DND-41 (cell line): ENCODE results near the gene PPP1R12C.

ENCODE experiments used
- ATAC-seq: fragments of 200-7000 bp; cut with Tn5 transposase; 3 replicates; pipeline ENCODE4 v1.9.1; 2021; ENCODE audit warnings: low read depth; ENCODE audit not compliant: insufficient read depth
- DNase-seq: peaks from one replicate; pipeline ENCODE4 v3.0.0-alpha.2; 2020
- H2AFZ ChIP-seq: 2 replicates; pipeline ENCODE4 v1.6.0; 2012; ENCODE audit warnings: low read depth, low read length
- H3K27ac ChIP-seq: 2 replicates; pipeline ENCODE4 v1.5.1; 2012; ENCODE audit warnings: low read length, inconsistent platforms
- H3K27me3 ChIP-seq: fragments of 200-600 bp; sonication (generic); 2 replicates; pipeline ENCODE4 v1.6.0; 2012; ENCODE audit warnings: low read length, mild to moderate bottlenecking, inconsistent platforms; ENCODE audit not compliant: insufficient read depth, poor library complexity
- H3K36me3 ChIP-seq: 2 replicates; pipeline ENCODE4 v1.5.1; 2012; ENCODE audit warnings: low read length, inconsistent platforms; ENCODE audit not compliant: insufficient read depth
- H3K4me1 ChIP-seq: 2 replicates; pipeline ENCODE4 v1.5.1; 2012; ENCODE audit warnings: mild to moderate bottlenecking, low read length; ENCODE audit not compliant: insufficient read depth
- H3K4me2 ChIP-seq: 2 replicates; pipeline ENCODE4 v1.6.0; 2012; ENCODE audit warnings: mild to moderate bottlenecking, moderate library complexity, low read length, inconsistent platforms; ENCODE audit not compliant: insufficient read depth
- H3K4me3 ChIP-seq, 2 experiments: fragments of 200-600 bp in 1 of 2; shearing (Covaris generic) in 1 of 2; 2 replicates each; pipeline ENCODE4 v1.5.1; 2012 to 2016; ENCODE audit warnings: inconsistent platforms in 2 of 2, low read length in 2 of 2, mild to moderate bottlenecking in 2 of 2, low read depth in 1 of 2, moderate library complexity in 1 of 2
- H3K79me2 ChIP-seq: 2 replicates; pipeline ENCODE4 v1.6.0; 2012; ENCODE audit warnings: low read length, inconsistent platforms; ENCODE audit not compliant: insufficient read depth
- H3K9ac ChIP-seq: 2 replicates; pipeline ENCODE4 v1.6.0; 2012; ENCODE audit warnings: low read depth, mild to moderate bottlenecking, inconsistent platforms, low read length, moderate library complexity
- H3K9me3 ChIP-seq: 2 replicates; pipeline ENCODE4 v1.5.1; 2012; ENCODE audit warnings: low read length, moderate library complexity, mild to moderate bottlenecking, inconsistent platforms; ENCODE audit not compliant: insufficient read depth, severe bottlenecking
- H4K20me1 ChIP-seq: 2 replicates; pipeline ENCODE4 v1.6.0; 2012; ENCODE audit warnings: low read length; ENCODE audit not compliant: insufficient read depth
- EZH2 ChIP-seq: IDR thresholded peaks from 3 replicates; pipeline ENCODE4 v1.6.1; 2012; ENCODE audit warnings: borderline replicate concordance, low read depth, mild to moderate bottlenecking, moderate library complexity, low read length, inconsistent platforms; ENCODE audit not compliant: severe bottlenecking
- TF ChIP-seq, protein P1 (sequence below): IDR thresholded peaks from 2 replicates; pipeline ENCODE4 v1.5.1; 2012; ENCODE audit warnings: borderline replicate concordance, low read length, moderate library complexity, mild to moderate bottlenecking; ENCODE audit not compliant: poor library complexity, severe bottlenecking; ENCODE audit errors: extremely low read depth

The PPP1R12C gene

DNA sequence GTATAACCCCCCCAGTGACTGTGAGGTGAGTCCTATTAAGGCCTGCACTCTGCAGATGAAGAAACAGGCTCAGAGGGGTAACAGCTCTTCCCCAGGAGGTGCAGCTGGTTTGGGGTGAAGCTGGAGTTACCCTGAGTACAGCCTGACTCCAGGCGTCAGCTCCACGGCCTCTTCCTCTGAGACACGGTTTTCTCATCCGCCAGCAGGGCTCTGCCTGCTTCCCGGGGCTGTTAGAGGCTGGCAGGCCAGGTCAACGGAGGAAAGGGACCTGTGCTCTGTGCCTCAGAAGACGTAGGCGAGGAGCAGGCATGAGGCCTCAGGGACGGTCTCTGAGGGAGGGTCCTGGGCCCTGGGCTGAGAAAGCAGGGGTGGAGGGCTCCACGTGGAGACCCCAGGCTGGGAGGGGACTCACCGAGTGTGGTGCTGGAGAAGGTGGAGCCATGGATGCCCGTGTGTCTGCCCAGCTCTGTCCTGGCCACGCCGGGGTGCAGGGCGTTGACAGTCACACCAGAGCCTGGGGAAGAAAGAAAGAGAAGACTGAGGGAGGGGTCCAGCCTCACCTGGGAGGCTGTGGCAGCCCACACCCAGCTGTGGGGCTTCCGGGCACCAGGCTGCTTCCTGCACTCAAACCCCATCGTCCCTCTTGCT lies 70.3 kb downstream of the PPP1R12C start:
- Histone ChIP-seq H3K4me1 (peaks cover 11% of the 10 kb centered on the region), H3K27ac (no peak overlapping the region), H4K20me1 (peaks cover 29% of the 10 kb centered on the region), H3K36me3 (peaks cover 53% of the 10 kb centered on the region), H2AFZ (no peak overlapping the region), H3K27me3 (no peaks in the 10 kb centered on the region), H3K79me2 (peaks cover 4% of the 10 kb centered on the region; the same call in 1 of the 2 replicates), H3K9ac (no peak overlapping the region), H3K4me3 (no peak overlapping the region), H3K9me3 (no peaks in the 10 kb centered on the region), H3K4me2 (no peak overlapping the region)
- TF ChIP-seq EZH2, result no peak
- TF ChIP-seq, protein P1, sequence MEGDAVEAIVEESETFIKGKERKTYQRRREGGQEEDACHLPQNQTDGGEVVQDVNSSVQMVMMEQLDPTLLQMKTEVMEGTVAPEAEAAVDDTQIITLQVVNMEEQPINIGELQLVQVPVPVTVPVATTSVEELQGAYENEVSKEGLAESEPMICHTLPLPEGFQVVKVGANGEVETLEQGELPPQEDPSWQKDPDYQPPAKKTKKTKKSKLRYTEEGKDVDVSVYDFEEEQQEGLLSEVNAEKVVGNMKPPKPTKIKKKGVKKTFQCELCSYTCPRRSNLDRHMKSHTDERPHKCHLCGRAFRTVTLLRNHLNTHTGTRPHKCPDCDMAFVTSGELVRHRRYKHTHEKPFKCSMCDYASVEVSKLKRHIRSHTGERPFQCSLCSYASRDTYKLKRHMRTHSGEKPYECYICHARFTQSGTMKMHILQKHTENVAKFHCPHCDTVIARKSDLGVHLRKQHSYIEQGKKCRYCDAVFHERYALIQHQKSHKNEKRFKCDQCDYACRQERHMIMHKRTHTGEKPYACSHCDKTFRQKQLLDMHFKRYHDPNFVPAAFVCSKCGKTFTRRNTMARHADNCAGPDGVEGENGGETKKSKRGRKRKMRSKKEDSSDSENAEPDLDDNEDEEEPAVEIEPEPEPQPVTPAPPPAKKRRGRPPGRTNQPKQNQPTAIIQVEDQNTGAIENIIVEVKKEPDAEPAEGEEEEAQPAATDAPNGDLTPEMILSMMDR, result no peak
- ATAC-seq, result no peak
- DNase-seq, result no peak

DNA sequence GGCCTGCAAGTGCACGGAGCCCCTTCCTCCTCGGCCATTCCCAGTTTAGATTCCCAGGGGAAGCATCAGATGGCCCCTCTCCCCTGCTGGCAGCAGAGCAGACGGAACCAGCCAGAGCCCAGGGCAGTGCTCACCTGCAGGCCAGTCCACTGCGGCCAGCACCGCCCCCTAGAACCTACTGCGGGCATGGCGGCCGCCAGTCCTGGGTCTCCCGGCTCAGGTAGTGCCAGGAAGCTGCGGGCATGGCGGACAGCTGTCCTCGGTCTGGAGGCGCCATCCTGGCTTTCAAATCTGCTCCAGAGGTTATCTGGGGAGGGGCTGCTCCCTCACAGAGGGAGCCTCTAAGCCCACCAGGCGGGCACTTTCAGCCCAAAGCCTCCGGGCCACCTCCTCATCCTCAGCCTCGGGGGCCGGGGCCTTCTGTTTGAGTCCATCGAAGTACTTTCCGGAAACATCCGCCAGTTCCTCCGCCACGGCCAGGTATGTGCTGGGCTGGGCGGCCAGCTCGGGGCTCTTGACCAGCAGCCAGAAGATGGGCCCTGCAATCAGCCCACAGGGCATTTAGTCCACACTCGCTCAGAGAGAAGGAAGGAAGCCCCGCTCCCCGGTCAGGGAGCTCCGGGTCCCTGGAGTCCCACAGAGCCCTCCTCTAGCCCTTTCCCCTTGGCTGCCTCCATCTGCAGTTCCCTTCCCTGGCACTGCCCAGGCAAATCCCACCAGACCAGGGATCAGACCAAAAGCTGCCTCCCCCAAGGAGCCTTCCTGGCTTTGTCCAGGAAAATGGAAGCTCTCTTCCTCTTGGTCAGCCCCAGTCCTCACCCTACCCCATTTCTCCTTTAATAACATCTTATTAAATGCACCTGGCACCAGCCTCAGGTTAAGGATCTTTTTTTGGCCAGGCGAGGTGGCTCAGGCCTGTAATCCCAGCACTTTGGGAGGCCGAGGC lies 72.4 kb downstream of the PPP1R12C start:
- Histone ChIP-seq H2AFZ (no peak overlapping the region), H3K27ac (no peak overlapping the region), H3K9ac (no peak overlapping the region), H3K4me3 (no peak overlapping the region), H3K27me3 (no peaks in the 10 kb centered on the region), H3K4me2 (no peak overlapping the region), H3K79me2 (peaks cover 4% of the 10 kb centered on the region; the same call in 1 of the 2 replicates), H3K9me3 (no peaks in the 10 kb centered on the region), H4K20me1 (peaks cover 33% of the 10 kb centered on the region), H3K36me3 (peaks cover 45% of the 10 kb centered on the region), H3K4me1 (peaks cover 24% of the 10 kb centered on the region)
- no peak for DNase-seq
- no peak for ATAC-seq
- no peak for TF ChIP-seq EZH2
- TF ChIP-seq, protein P1, result no peak

DNA sequence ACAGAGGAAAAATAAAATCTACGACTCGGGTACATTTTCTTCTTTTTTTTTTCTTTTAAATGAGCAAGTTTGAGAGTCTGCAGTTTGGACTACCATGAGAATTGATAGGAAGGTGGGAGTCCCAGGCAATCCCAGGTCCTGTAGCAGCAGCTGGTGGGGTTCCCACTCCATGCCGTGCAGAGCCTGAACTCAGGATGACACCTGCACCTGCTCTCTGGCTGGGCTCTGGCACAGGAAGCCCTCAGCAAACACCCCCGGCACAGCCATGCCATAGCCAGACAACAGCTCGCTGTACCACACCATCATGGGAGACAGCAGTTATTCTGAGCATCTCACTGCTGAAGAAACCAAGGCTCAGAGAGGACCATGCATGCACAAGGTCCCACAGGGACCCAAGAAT lies 73.2 kb downstream of the PPP1R12C start:
- no peak overlapping the region for H3K27ac ChIP-seq
- DNase-seq (no peak), ATAC-seq (no peak)
- H3K4me2 ChIP-seq, result no peak overlapping the region
- H4K20me1 ChIP-seq, result peaks cover 33% of the 10 kb centered on the region
- H3K4me1 ChIP-seq, result peaks cover 24% of the 10 kb centered on the region
- TF ChIP-seq, protein P1, result no peak
- no peak for TF ChIP-seq EZH2
- no peak overlapping the region for H3K4me3 ChIP-seq
- H3K9ac ChIP-seq, result no peak overlapping the region
- H3K27me3 ChIP-seq, result no peaks in the 10 kb centered on the region
- no peaks in the 10 kb centered on the region for H3K9me3 ChIP-seq
- peaks cover 45% of the 10 kb centered on the region for H3K36me3 ChIP-seq
- peaks cover 4% of the 10 kb centered on the region; the same call in 1 of the 2 replicates for H3K79me2 ChIP-seq
- no peak overlapping the region for H2AFZ ChIP-seq
